Body of pancreas (tissue), 4 donors: Measurements from ENCODE around the gene CADM1. TPM values are rescaled to one million over a fixed set of nuclear protein-coding genes. Genes with fewer than 3 reads are reported as not detected.

Source experiments
- ATAC-seq: fragments of 150-250 bp; one replicate; pipeline ENCODE4 v1.9.1; 2016
- DNase-seq, 4 donors: peaks; one replicate each; pipeline ENCODE4 v3.0.0-alpha.2; 2019
- H3K27ac ChIP-seq, 4 donors: fragments of 200-600 bp; sonication (generic); 1 replicate in 3 of 4; 2 replicates in 1 of 4; pipeline versions ENCODE4 v1.5.1 to v1.6.1; 2016 to 2019; ENCODE audit warnings: mild to moderate bottlenecking in 1 of 4, mixed read lengths in 1 of 4, moderate library complexity in 1 of 4
- H3K27me3 ChIP-seq, 2 donors: fragments of 200-600 bp; sonication (generic); one replicate each; pipeline ENCODE4 v1.6.0; 2016; ENCODE audit warnings: mild to moderate bottlenecking in 1 of 2
- H3K36me3 ChIP-seq, 2 donors: fragments of 200-600 bp; sonication (generic); replicated peaks in 1 of 2; 2 replicates each; pipeline ENCODE4 v1.5.1; 2016; ENCODE audit warnings: low read depth in 2 of 2; ENCODE audit not compliant: insufficient read depth in 1 of 2
- H3K4me1 ChIP-seq: fragments of 200-600 bp; sonication (generic); one replicate; pipeline ENCODE4 v1.6.0; 2016
- H3K4me3 ChIP-seq, 2 donors: fragments of 200-600 bp; sonication (generic); 1 replicate in 1 of 2; 2 replicates in 1 of 2; pipeline ENCODE4 v1.5.1; 2016 to 2019
- H3K9me3 ChIP-seq, 3 donors: fragments of 200-600 bp; sonication (generic); 1 replicate in 2 of 3; 2 replicates in 1 of 3; pipeline ENCODE4 v1.5.1; 2016
- CTCF ChIP-seq, 7 experiments: fragments of 450-650 bp in 4 of 7; fragments of 200-600 bp in 3 of 7; sonication (generic) in 3 of 7; IDR thresholded peaks; one replicate each; pipeline ENCODE4 v1.5.1; 2016 to 2019; ENCODE audit warnings: antibody characterized with exemption in 7 of 7
- POLR2A ChIP-seq, 3 donors: fragments of 450-650 bp; IDR thresholded peaks; one replicate each; pipeline ENCODE4 v1.6.1; 2016; ENCODE audit warnings: antibody characterized with exemption in 3 of 3, mild to moderate bottlenecking in 2 of 3
- WGBS, 2 donors: methylation state at CpG; one replicate each; pipeline ENCODE4 v1.1.5; 2017; 5-methylcytosine and 5-hydroxymethylcytosine counted together
- intact Hi-C: fragments of 100-400 bp; cut with DNase I; formaldehyde crosslinking; loops from one replicate; pipeline ENCODE4 v1.15.1; 2023
- total RNA-seq, 2 donors: library from RNA; depleted of rRNA; stranded (reverse); fragments of >200 nt; gene quantifications; one replicate each; pipeline ENCODE4 v1.1.0, GENCODE V29; 2016

The CADM1 gene
- total RNA-seq, 2 donors from 2014 or later: 12.5 to 13.7 TPM

DNA sequence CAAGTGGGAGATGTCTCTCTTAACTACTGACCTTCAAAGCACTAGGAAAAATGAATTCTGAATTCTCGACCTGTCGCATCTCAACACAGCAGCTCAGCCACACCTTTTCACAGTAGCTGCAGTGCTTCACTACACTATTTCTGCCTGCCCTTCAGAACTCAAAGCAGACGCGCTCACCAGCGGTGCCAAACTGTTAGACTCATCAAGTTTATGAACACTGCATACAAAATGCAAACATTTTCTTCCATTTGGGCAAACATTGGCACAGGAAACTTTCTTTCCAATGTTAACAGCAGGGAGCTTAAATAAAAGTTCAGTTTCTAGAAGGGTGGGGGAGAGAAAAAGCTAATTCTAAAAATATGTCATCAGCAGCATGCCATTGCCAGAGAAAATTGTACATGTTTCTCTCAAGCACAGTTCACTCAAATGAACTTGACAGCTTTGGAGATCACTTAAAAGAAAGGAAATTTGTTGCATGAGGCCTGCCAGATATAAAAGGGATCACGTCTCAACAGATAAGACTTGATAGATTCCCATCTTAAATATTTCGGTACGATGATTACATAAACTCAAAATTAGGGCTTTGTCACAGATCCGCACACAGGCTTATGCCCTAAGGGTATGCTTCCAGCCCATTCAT lies 82.7 kb downstream of the CADM1 start:
- Histone ChIP-seq H3K27me3 (no peaks in the 10 kb centered on the region), H3K27ac (no peak overlapping the region), H3K4me1 (no peaks in the 10 kb centered on the region), H3K36me3 (no peaks in the 10 kb centered on the region), H3K4me3 (no peak overlapping the region), H3K9me3 (no peaks in the 10 kb centered on the region)
- 54 to 61% methylated on average over 9 of the region's 9 CpGs for WGBS, 2 donors
- no peak for DNase-seq
- TF ChIP-seq CTCF (IDR thresholded peaks at IDR 0.05): no peak
- no peak for TF ChIP-seq POLR2A (IDR thresholded peaks at IDR 0.05)
- intact Hi-C loops: no loop called here
- no peak for ATAC-seq

GRCh38 chr11:115420505-115420904 lies 83.7 kb downstream of the CADM1 start:
- DNase-seq (no peak), ATAC-seq (no peak)
- intact Hi-C loops: no loop called here
- 69 to 79% methylated on average over 5 of the region's 5 CpGs for WGBS, 2 donors
- H3K27ac ChIP-seq: no peak overlapping the region
- H3K4me1 ChIP-seq: no peaks in the 10 kb centered on the region
- no peaks in the 10 kb centered on the region for H3K9me3 ChIP-seq
- no peaks in the 10 kb centered on the region for H3K27me3 ChIP-seq
- no peaks in the 10 kb centered on the region for H3K36me3 ChIP-seq
- no peak overlapping the region for H3K4me3 ChIP-seq
- no peak for TF ChIP-seq CTCF (IDR thresholded peaks at IDR 0.05)
- no peak for TF ChIP-seq POLR2A (IDR thresholded peaks at IDR 0.05)

DNA sequence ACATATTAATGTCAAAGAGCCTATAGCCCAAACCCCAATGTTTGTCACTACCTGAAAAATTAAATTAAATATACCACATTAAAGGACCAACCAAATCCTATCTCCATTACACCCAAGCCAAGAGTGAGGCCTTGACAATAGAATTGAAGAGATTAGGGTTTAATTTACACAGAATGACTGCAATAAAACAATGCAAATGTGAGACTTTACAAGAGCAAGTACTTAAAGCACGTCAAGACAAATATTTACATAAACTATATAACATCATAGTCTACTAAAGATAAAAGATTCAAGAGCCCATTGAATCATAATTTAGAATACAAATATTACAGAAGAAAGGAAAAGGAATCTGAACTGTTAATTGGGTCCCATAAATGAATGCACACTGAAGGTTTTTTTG lies 85.6 kb downstream of the CADM1 start:
- DNase-seq: no peak
- Histone ChIP-seq H3K36me3 (no peaks in the 10 kb centered on the region), H3K4me1 (no peaks in the 10 kb centered on the region), H3K27ac (no peak overlapping the region), H3K4me3 (no peak overlapping the region), H3K9me3 (no peaks in the 10 kb centered on the region), H3K27me3 (no peaks in the 10 kb centered on the region)
- 43 to 45% methylated on average over 1 of the region's 1 CpG for WGBS, 2 donors
- TF ChIP-seq CTCF (IDR thresholded peaks at IDR 0.05) (no peak), POLR2A (IDR thresholded peaks at IDR 0.05) (no peak)
- ATAC-seq: no peak
- intact Hi-C loops: no loop called here

GRCh38 chr11:115418081-115418480 lies 86.1 kb downstream of the CADM1 start:
- no peaks in the 10 kb centered on the region for H3K4me1 ChIP-seq
- H3K27ac ChIP-seq: no peak overlapping the region
- DNase-seq: no peak
- H3K4me3 ChIP-seq: no peak overlapping the region
- no peaks in the 10 kb centered on the region for H3K27me3 ChIP-seq
- WGBS, 2 donors: 78 to 84% methylated on average over 4 of the region's 4 CpGs
- TF ChIP-seq POLR2A (IDR thresholded peaks at IDR 0.05) (no peak), CTCF (IDR thresholded peaks at IDR 0.05) (no peak)
- no peak for ATAC-seq
- H3K36me3 ChIP-seq: no peaks in the 10 kb centered on the region
- intact Hi-C loops: no loop called here
- no peaks in the 10 kb centered on the region for H3K9me3 ChIP-seq

GRCh38 chr11:115411120-115411519 lies 93.1 kb downstream of the CADM1 start:
- H3K4me1 ChIP-seq: peaks cover 11% of the 10 kb centered on the region
- intact Hi-C loops: no loop called here
- no peaks in the 10 kb centered on the region for H3K27me3 ChIP-seq
- H3K27ac ChIP-seq: no peak overlapping the region
- H3K4me3 ChIP-seq: no peak overlapping the region
- ATAC-seq: no peak
- 61 to 75% methylated on average over 1 of the region's 1 CpG for WGBS, 2 donors
- TF ChIP-seq CTCF (IDR thresholded peaks at IDR 0.05): no peak
- no peak for TF ChIP-seq POLR2A (IDR thresholded peaks at IDR 0.05)
- no peaks in the 10 kb centered on the region for H3K36me3 ChIP-seq
- no peaks in the 10 kb centered on the region for H3K9me3 ChIP-seq
- no peak for DNase-seq
